Activated naive CD8-positive, alpha-beta T cell treated with anti-CD3 and anti-CD28 coated beads for 36 hours (primary cell): Measurements from ENCODE around the gene CHPF. TPM values are rescaled to one million over a fixed set of nuclear protein-coding genes. Genes with fewer than 3 reads are reported as not detected.

Experiments used
- DNase-seq: peaks from one replicate; pipeline ENCODE4 v3.0.0; 2021
- H3K27ac Mint-ChIP-seq: one replicate; pipeline ENCODE4 v1.8.0; 2022; ENCODE audit warnings: mild to moderate bottlenecking, moderate library complexity, mixed read lengths
- H3K27me3 Mint-ChIP-seq: one replicate; pipeline ENCODE4 v1.8.0; 2022; ENCODE audit warnings: mild to moderate bottlenecking, mixed read lengths
- H3K36me3 Mint-ChIP-seq: one replicate; pipeline ENCODE4 v1.8.0; 2021; ENCODE audit warnings: mild to moderate bottlenecking, mixed read lengths
- H3K4me1 Mint-ChIP-seq: one replicate; pipeline ENCODE4 v1.8.0; 2021; ENCODE audit warnings: mixed read lengths
- H3K4me3 Mint-ChIP-seq: one replicate; pipeline ENCODE4 v1.8.0; 2022; ENCODE audit warnings: mild to moderate bottlenecking, moderate library complexity, mixed read lengths
- H3K9me3 Mint-ChIP-seq: one replicate; pipeline ENCODE4 v1.8.0; 2022; ENCODE audit warnings: mixed read lengths
- total RNA-seq, 2 experiments: library from RNA; stranded (reverse); gene quantifications; one replicate each; pipeline ENCODE4 v1.2.3, GENCODE V29; 2021

The CHPF gene
- total RNA-seq, result 10 to 100 TPM; 21.9 to 23.9 TPM

DNA sequence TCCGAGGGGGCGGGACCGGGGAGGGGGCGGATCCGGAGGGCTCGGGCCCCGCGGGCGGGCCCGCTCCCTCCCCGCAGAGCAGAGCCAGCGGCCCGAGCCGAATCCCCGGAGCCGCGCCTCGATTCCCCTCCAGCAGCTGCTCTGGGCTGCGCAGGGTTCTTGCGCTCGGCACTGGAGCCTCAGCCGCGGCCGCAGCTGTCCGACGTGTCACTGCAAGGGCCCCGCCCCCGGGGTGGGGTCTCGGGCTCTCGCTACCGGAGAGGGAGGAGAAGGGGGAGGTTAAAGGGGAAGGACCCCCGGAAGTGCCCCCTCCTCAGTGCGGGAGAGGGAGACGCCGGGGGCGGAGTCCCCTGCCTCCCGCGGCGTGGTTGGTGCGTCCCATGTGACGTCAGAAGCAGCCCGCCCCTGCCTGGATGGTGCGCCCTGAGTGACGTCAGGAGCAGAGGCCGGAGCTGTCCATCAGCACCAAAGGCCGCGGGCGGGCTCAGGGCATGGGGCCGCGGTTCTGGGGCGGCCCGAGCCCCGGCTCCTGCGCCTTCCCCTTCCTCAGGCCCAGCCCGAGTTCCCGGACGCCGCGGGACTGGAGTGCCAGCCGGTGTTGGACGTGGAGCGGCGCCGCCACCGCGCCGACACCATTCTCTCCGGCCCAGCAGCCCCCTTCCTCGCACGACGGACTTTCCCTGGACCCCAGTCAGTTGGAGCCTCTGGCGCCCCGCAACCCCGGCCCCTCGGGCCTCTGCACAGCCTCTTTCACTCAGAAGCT, at the start of gene CHPF, which contains the start of gene TMEM198:
Gene CHPF, minus strand, starts transcription at position 214 of the 763 bp plus-strand sequence. CDS start 271 bp downstream, outside the sequence.
Gene TMEM198, plus strand, starts transcription at position 433 of the 763 bp plus-strand sequence. CDS start 700 bp downstream, outside the sequence.
- H3K4me3 Mint-ChIP-seq, result peak within 1 kb of the TSS; percentile 92
- H3K4me1 Mint-ChIP-seq, result peaks cover 19% of the 10 kb centered on the region
- peaks cover 9% of the 10 kb centered on the region for H3K36me3 Mint-ChIP-seq
- peaks cover 16% of the 10 kb centered on the region for H3K27me3 Mint-ChIP-seq
- no peaks in the 10 kb centered on the region for H3K9me3 Mint-ChIP-seq
- H3K27ac Mint-ChIP-seq, result peak within 1 kb of the TSS; percentile 79
- peak; percentile 95 for DNase-seq

DNA sequence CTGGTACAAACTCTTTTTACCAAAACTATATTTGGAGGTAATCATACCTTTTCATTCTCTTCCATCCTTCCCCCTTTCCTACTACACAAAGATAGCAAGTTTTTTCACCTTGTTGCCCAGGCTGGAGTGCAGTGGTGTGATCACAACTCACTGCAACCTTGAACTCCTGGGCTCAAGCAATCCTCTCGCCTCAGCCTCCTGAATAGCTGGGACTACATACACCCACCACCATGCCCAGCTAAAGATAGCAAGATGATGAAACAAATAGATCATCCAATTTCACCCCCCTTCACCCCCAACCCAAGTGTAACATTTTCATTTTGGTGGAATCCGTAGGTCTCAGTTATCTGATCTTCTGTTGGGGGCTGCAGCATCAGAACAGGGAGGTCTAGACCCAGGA, 49.5 kb upstream of the CHPF start:
- Mint-ChIP-seq H3K27ac (no peak overlapping the region), H3K4me3 (no peak overlapping the region), H3K36me3 (no peaks in the 10 kb centered on the region), H3K9me3 (no peaks in the 10 kb centered on the region), H3K27me3 (peaks cover 3% of the 10 kb centered on the region), H3K4me1 (peaks cover 14% of the 10 kb centered on the region)
- DNase-seq, result no peak

DNA sequence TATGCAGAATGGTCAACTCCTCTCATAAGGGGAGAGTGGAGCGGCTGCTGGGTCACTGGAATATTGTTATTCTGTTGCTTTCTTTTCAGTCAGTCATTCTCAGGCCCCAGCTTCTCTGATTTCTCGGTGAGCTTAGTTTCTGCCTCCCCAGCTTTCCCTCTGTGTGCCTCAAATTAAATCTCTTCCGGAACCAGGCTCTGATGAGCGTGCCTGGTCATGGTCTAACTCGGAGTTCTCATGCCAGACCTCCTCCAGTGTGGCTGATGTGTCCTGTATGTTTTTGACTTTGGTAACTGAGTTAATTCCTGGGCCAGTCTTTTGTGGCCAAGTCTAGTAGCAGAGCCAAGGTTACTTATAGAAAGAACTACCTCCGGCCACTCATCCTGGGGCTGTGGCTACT, 49.1 kb upstream of the CHPF start:
- DNase-seq, result no peak
- H3K27me3 Mint-ChIP-seq, result peaks cover 3% of the 10 kb centered on the region
- peaks cover 12% of the 10 kb centered on the region for H3K4me1 Mint-ChIP-seq
- H3K9me3 Mint-ChIP-seq, result no peaks in the 10 kb centered on the region
- H3K27ac Mint-ChIP-seq, result no peak overlapping the region
- H3K4me3 Mint-ChIP-seq, result no peak overlapping the region
- H3K36me3 Mint-ChIP-seq, result no peaks in the 10 kb centered on the region

DNA sequence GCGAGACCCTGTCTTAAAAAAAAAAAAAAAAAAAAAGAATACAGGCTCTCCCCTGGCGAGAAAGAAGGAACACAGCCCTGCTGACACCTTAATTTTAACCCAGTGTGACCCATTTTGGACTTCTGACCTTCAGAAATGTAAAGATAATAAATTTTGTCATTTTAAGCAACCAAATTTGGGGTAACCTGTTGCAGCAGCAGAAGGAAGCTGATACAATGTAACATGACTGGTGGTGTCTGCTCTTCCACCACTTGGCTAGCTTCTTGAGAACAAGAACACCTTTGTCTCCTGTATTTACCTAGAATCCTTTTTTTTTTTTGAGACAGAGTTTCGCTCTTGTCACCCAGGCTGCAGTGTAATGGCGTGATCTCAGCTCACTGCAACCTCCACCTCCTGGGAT, 47.5 kb upstream of the CHPF start:
- Mint-ChIP-seq H3K4me3 (no peak overlapping the region), H3K27me3 (no peaks in the 10 kb centered on the region), H3K4me1 (peaks cover 5% of the 10 kb centered on the region), H3K36me3 (no peaks in the 10 kb centered on the region), H3K9me3 (no peaks in the 10 kb centered on the region), H3K27ac (no peak overlapping the region)
- DNase-seq, result no peak

- Mint-ChIP-seq H3K4me1 (no peaks in the 10 kb centered on the region), H3K9me3 (no peaks in the 10 kb centered on the region), H3K27me3 (peaks cover 8% of the 10 kb centered on the region), H3K27ac (no peak overlapping the region), H3K4me3 (no peak overlapping the region), H3K36me3 (no peaks in the 10 kb centered on the region)
- DNase-seq, result no peak
These were observed 37.7 kb upstream of the CHPF start for GRCh38 chr2:219581346-219581745.

DNA sequence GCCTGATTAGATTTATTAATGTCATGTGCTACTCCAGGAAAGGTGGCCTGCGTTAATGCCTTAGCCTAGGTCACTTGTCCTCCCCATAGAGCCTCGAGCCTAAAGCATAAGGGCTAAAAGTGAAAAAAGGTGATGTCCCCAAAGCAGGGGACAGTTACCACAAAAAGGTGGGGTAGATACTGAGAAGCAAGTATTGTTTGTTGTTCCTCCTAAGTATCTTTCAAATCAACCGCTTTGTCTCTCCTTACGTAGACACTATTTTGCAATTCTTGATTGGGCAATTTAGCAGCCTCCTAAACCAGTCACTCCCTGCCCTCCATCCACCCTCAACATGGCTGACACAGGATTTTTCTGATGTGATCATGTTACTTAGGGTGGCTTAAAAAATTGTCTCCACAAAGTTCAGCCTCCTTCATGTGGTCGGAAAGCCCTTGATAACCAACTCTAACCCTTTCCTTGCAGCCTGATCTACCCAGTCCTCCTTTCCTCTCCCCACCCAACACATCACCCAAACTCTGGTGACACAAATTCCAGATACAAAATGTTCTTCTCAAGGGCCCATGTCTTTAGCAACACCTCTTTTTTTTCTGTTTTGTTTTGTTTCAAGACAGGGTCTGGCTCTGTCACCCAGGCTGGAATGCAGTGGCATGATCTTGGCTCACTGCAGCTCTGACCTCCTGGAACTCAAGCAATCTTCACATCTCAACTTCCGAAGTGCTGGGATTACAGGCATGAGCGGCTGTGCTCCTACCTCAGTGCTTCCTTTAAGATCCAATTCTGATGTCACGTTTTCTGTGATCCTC, 35.4 kb upstream of the CHPF start:
- Mint-ChIP-seq H3K36me3 (no peaks in the 10 kb centered on the region), H3K9me3 (no peaks in the 10 kb centered on the region), H3K27ac (no peak overlapping the region), H3K4me1 (no peaks in the 10 kb centered on the region), H3K4me3 (no peak overlapping the region), H3K27me3 (peaks cover 18% of the 10 kb centered on the region)
- DNase-seq, result no peak

DNA sequence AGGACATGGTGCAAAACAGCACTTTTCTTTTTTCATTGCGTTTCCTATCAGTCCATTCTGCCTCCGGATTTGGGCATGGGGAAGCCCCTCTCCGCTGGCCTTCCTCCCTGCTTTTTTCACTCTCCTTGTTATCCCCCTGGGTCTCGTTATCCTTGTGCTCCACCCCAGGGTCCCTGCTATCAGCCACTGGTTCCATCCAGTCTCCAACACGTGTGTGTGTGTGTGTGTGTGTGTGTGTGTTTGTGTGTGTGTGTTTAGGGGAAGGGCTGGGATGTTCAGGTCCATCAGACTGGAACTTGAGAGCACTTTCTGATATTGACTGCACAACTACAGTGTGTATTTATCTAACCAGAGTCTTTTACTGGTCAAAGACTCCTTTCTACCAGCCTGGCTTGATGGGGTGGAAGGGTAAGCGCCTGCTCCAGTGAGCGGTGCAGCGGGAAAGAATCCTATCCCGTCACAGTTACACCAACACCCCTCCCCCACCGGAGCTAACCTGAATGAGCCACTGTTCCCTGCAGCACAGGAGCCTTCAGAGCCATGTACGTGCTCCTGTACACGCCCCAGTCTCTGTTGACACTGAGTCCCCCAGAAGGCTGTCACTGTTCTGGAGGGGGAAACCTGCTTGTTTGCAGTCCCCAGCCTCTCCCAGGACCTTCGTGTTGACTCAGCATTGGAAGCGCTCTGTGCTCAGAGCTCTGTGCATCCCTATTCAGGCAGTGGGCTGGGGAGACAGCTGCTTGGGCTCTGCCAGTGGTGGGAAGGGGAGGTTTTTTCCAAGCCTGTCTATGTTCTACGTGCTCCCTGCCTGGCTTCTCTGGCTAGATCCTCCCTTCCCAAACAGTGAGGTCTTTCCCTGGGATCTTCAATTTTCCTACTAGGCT, 33.1 kb upstream of the CHPF start:
- no peak overlapping the region for H3K27ac Mint-ChIP-seq
- DNase-seq, result no peak
- H3K4me3 Mint-ChIP-seq, result no peak overlapping the region
- H3K27me3 Mint-ChIP-seq, result peaks cover 30% of the 10 kb centered on the region
- H3K4me1 Mint-ChIP-seq, result no peaks in the 10 kb centered on the region
- no peaks in the 10 kb centered on the region for H3K9me3 Mint-ChIP-seq
- H3K36me3 Mint-ChIP-seq, result no peaks in the 10 kb centered on the region

- no peaks in the 10 kb centered on the region for H3K36me3 Mint-ChIP-seq
- no peak for DNase-seq
- no peaks in the 10 kb centered on the region for H3K9me3 Mint-ChIP-seq
- no peaks in the 10 kb centered on the region for H3K4me1 Mint-ChIP-seq
- H3K27me3 Mint-ChIP-seq, result peaks cover 33% of the 10 kb centered on the region
- H3K4me3 Mint-ChIP-seq, result no peak overlapping the region
- H3K27ac Mint-ChIP-seq, result no peak overlapping the region
These were observed 32.2 kb upstream of the CHPF start for GRCh38 chr2:219575566-219576504.

GRCh38 chr2:219574484-219575311, 31.1 kb upstream of the CHPF start:
- no peaks in the 10 kb centered on the region for H3K4me1 Mint-ChIP-seq
- no peak for DNase-seq
- H3K27me3 Mint-ChIP-seq, result peaks cover 38% of the 10 kb centered on the region
- no peaks in the 10 kb centered on the region for H3K9me3 Mint-ChIP-seq
- H3K4me3 Mint-ChIP-seq, result no peak overlapping the region
- no peak overlapping the region for H3K27ac Mint-ChIP-seq
- no peaks in the 10 kb centered on the region for H3K36me3 Mint-ChIP-seq

GRCh38 chr2:219573166-219573565, 29.6 kb upstream of the CHPF start:
- no peaks in the 10 kb centered on the region for H3K4me1 Mint-ChIP-seq
- H3K9me3 Mint-ChIP-seq, result no peaks in the 10 kb centered on the region
- H3K36me3 Mint-ChIP-seq, result no peaks in the 10 kb centered on the region
- no peak for DNase-seq
- peaks cover 47% of the 10 kb centered on the region for H3K27me3 Mint-ChIP-seq
- H3K27ac Mint-ChIP-seq, result no peak overlapping the region
- no peak overlapping the region for H3K4me3 Mint-ChIP-seq

DNA sequence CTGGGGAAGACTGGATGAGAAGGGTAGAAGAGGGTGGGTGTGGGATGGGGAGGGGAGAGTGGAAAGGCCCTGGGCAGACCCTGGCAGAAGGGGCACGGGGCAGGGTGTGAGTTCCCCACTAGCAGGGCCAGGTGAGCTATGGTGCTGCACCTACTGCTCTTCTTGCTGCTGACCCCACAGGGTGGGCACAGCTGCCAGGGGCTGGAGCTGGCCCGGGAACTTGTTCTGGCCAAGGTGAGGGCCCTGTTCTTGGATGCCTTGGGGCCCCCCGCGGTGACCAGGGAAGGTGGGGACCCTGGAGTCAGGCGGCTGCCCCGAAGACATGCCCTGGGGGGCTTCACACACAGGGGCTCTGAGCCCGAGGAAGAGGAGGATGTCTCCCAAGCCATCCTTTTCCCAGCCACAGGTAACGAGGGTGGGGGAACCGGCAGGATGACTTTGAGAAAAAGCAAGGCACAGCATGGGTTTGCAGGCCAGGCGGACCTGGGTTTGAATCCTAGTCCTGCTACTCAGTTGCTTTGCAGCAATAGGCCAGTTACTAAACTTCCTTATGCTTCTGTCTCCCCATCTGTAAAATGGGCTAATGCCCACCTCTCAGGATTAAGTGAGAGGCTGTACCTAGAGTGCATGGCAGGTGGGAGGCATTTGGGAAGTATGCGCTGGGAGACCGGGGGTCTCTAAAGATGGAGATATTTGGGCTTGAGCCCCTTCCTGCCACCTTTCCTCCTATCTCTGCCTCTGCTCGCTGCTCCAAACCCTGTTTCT, 28.8 kb upstream of the CHPF start, which contains the start of gene INHA:
Gene INHA, plus strand, starts transcription at position 74 of the 765 bp plus-strand sequence. Its CDS starts 65 bp downstream, at position 139.
- Mint-ChIP-seq H3K27ac (no peak within 1 kb of the TSS), H3K27me3 (peaks cover 49% of the 10 kb centered on the region), H3K4me1 (no peaks in the 10 kb centered on the region), H3K4me3 (no peak within 1 kb of the TSS), H3K9me3 (no peaks in the 10 kb centered on the region), H3K36me3 (no peaks in the 10 kb centered on the region)
- DNase-seq, result no peak

- no peaks in the 10 kb centered on the region for H3K4me1 Mint-ChIP-seq
- DNase-seq, result peak; percentile 23
- no peaks in the 10 kb centered on the region for H3K36me3 Mint-ChIP-seq
- H3K27me3 Mint-ChIP-seq, result peaks cover 44% of the 10 kb centered on the region
- no peak within 1 kb of the TSS for H3K27ac Mint-ChIP-seq
- H3K4me3 Mint-ChIP-seq, result peak within 1 kb of the TSS; percentile 42
- H3K9me3 Mint-ChIP-seq, result no peaks in the 10 kb centered on the region
These were observed 28.0 kb upstream of the CHPF start, which contains the start of gene OBSL1 for GRCh38 chr2:219571311-219572236. TSS of gene OBSL1 (minus strand) at chr2:219571539. CDS start at chr2:219571232, 307 bp downstream.
